GM21619 (cell line): ENCODE measurements around the gene OR51B2.
"Not testable (repeated sequence)": the region's sequence is repeated elsewhere in the genome, so short reads cannot be mapped to it uniquely, and the experiment has no call there.

Experiments used
- ATAC-seq: cut with Tn5 transposase; IDR thresholded peaks from one replicate; pipeline ENCODE4 v1.9.1; 2021; ENCODE audit not compliant: unreplicated experiment

OR51B2 gene

GRCh38 chr11:5324197-5324596 is at the start of gene OR51B2:
TSS of gene OR51B2 (minus strand) at chr11:5324297. CDS start at chr11:5324297, 0 bp downstream.
- no peak for ATAC-seq

DNA sequence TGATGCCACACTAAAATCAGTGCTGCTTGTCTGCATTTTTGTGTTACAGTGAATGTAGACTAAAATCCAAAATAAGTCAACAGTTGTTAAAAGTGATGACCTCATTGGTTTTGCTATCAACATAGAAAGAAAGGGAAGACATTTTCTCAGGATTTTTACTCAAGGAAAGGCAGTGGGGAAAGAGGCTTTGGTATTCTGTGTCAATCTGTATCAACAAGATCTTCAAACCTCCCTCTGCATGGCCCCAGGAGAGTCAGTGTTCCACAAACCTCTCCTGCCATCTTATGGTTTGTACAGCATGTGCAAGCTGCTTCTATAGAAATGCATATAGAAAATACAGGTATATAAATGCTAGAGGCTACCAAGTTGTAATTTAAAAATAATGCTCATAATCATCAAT is 45.7 kb upstream of the OR51B2 start:
- no peak for ATAC-seq

- ATAC-seq = peak; percentile 64
Measured at GRCh38 chr11:5368502-5369043, 44.5 kb upstream of the OR51B2 start.

- no peak for ATAC-seq
Measured at GRCh38 chr11:5367448-5368074, 43.5 kb upstream of the OR51B2 start.

GRCh38 chr11:5366856-5367255 is 42.8 kb upstream of the OR51B2 start:
- ATAC-seq = no peak

DNA sequence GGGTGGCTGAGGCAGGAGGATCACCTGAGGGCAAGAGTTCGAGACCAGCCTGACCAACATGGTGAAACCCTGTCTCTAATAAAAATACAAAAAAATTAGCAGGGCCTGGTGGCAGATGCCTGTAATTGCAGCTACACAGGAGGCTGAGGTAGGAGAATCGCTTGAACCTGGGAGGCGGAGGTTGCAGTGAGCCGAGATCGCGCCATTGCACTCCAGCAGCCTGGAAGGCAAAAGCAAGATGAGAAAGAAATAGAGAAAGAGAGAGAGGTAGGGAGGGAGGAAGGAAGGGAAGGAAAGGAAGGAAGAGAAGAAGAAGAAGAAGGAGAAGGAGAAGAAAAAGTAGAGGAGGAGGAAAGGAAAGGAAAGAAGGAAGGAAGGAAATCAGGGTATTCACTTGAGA is 42.3 kb upstream of the OR51B2 start:
- ATAC-seq = not testable (repeated sequence)

DNA sequence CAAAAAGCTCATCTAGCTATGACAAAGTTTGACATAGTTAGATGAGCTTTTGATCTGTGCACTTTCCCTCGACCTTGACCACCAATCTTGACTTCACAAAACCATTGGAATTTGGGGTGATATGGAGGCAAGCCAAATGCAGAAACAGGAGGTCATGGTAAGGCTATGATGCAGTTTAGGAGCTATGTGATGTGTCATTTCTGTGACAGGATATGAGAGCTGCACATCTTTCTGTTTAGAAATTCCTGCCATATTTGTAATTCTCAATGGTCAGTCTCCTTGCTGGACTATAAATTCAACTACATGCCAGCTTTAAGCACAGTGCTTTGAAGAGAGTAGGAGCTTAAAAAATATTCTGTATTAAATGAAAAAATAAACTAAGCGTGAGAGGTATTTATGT is 40.1 kb upstream of the OR51B2 start:
- ATAC-seq = no peak

DNA sequence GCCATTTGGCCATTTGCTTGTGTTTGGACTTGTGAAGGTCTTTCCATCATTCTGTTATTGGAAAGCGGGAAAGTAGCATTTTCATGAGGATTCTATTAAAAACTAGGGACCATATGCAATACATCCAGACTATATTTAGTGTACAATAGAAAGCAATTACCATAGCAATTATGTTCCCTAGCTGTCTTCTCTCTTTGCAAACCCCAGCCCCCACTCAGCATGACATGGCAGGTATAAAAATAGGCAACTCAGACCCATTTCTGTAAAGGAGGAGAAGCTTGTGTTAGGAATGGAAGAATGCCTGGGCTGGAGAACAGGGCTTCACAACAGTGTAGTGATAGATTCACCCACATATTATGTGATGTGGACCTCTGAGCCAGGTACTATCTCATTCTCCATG is 39.6 kb upstream of the OR51B2 start:
- ATAC-seq = no peak

- no peak for ATAC-seq
Measured at GRCh38 chr11:5362017-5362625, 38.0 kb upstream of the OR51B2 start.

GRCh38 chr11:5356031-5356430 is 31.9 kb upstream of the OR51B2 start:
- not testable (repeated sequence) for ATAC-seq

GRCh38 chr11:5351208-5351607 is 27.1 kb upstream of the OR51B2 start, which contains the start of gene OR51B6:
TSS of gene OR51B6 (plus strand) at chr11:5351508. CDS start at chr11:5351508, 0 bp downstream.
- no peak for ATAC-seq

DNA sequence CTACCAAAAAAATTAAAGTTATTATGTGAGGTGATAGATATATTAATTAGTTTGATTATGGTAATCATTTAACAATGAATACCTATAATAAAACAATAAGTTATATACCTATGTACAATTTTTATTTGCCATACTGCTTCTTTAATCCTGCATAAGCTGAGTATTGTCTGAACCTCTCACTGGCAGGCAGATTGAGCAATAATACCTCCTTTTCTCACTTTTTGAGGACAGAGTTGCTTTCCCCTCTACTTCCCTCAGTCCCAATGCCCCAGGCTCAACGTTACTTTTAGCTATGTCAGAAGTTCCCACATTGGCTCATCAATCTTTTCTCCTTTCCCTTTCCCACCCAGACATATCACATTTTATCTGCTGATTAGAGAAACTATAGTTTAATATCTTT is 25.5 kb upstream of the OR51B2 start:
- ATAC-seq = no peak

- no peak for ATAC-seq
Measured at GRCh38 chr11:5348551-5349194, 24.6 kb upstream of the OR51B2 start.

GRCh38 chr11:5345831-5346230 is 21.7 kb upstream of the OR51B2 start:
- ATAC-seq = no peak

GRCh38 chr11:5343474-5344335 is 19.6 kb upstream of the OR51B2 start, which contains the start of gene OR51B5:
TSS of gene OR51B5 (minus strand) at chr11:5343524. CDS start at chr11:5343524, 0 bp downstream.
- ATAC-seq = no peak

- peak; percentile 80 for ATAC-seq
Measured at GRCh38 chr11:5339771-5340322, 15.8 kb upstream of the OR51B2 start.

GRCh38 chr11:5337253-5337652 is 13.2 kb upstream of the OR51B2 start:
- not testable (repeated sequence) for ATAC-seq

- ATAC-seq = no peak
Measured at GRCh38 chr11:5336331-5336730, 12.2 kb upstream of the OR51B2 start.

DNA sequence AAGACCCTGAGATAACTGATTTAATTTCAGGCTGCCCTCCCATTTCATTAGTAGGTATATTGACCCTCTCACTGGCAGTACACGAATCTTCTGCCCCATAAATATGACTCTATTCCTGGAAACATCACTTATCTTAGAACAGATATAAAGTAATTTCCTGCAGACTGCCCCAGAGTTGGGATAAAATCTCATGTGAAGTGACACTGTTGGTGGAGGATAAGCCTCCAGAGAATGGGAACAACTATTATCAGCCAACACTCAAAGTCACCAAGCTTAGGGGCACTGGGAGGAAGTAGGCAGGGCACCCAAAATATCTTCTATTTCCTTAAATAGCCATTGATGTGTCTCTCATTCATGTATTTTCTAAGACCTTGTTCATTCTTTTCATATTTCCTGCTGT is 11.1 kb upstream of the OR51B2 start:
- ATAC-seq = no peak

DNA sequence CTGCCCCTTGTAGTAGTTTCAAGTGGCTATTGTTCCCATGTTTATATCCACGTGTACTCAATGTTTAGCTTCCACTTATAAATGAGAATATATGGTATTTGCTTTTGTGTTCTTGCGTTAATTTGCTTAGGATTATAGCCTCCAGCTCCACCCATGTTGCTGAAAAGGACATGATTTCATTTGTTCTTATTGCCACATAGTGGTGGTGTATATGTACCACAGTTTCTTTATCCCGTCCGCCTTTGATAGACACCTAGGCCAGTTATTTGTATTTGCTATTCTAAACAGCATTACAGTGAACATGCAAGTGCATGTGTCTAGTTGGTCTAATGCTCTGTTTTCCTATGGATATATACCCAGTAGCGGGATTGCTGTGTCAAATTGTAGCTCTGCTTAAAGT is 6.8 kb downstream of the OR51B2 start:
- no peak for ATAC-seq
